IPS-NIHi7 (cell line): ENCODE data around the gene TWSG1.
"Not testable (repeated sequence)": the region's sequence is repeated elsewhere in the genome, so short reads cannot be mapped to it uniquely, and the experiment has no call there.

Experiments
- DNase-seq: peaks from one replicate; pipeline ENCODE4 v3.0.0; 2012; ENCODE audit warnings: mixed read lengths; ENCODE audit errors: extremely low spot score

The TWSG1 gene

DNA sequence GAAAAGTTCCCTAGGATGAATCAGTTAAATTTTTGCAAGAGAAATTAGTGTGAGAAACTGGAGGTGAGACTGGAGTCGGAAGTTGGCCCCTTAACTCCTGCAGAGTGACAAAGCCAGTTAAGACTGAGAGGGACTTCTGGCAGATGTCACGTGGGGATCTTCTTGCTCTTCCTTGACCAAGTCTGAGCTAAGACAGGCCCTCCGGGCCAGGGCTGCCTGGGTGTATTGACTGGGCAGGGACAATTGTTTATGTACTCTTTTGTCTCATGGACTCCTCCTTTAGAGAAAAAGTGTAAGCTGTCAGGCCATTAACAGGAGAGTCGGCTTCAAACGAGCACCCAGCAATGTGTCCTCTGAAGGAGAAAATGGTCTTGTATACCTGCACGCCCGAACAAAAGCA is 92.2 kb downstream of the TWSG1 start:
- DNase-seq, result no peak

GRCh38 chr18:9428301-9428706 is 93.7 kb downstream of the TWSG1 start:
- no peak for DNase-seq

DNA sequence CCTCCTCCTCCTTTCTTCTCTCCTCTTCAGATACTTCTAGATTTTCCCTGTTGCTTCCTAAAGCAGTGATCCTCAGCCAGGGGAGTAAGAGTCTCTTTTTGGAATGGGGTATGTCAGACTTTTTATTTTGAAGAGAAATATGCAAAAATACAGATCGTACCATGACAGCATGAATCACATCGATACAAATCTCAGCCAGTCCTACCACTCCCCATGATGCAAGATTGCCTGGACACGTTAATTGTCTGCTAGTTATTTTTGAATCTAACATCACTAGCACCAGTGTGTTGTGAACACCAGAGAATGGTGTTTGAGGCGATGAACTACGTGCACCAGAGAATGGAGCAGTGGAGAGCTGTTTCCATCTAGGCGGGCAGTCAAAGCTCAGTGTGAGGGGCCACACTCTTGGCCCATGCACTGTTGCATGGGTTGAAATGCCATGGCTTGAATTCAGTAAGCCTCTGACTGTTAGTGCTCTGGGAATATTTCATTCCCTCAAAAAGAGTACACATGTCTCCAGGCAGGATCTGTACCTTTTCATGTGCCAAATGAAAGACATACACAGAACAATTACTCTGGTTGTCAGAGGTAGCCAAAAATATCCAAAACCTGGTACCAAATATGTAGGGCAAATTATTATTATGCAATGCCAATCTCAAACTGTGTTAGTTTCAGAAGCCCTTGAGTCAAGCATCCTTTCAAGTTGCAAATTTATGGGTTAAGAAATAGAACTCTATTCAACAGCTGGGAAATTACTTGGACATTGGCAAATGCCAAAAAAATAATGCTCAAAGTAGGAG is 94.5 kb downstream of the TWSG1 start:
- no peak for DNase-seq

DNA sequence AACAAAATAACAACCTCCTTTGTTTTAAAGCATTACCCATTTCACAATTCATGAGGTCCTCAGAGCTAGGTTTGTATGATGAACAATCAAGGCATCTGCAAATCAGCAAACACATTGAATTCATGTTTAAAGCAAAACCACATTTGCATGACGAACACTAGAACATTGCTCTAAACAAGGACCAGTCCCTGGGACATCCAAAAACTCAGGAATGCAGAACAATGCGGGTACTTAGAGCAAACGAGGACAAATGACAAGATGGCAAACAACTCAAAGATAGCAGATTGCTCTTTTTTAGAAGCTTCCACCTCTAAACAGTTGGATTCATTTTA is 95.1 kb downstream of the TWSG1 start:
- DNase-seq, result no peak

DNA sequence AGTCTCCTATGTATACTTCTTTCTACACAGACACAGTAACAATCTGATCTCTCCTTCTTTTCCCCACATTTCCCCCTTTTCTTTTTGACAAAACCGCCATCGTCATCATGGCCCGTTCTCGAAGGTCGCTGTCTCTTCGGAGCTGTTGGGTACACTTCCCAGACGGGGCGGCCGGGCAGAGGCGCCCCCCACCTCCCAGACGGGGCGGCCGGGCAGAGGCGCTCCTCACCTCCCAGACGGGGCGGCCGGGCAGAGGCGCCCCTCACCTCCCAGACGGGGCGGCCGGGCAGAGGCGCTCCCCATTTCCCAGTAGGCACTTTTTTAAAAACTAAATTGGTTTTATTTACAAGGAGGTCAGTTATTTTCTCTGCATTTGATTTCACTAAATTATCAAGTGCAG is 95.7 kb downstream of the TWSG1 start:
- DNase-seq, result not testable (repeated sequence)

DNA sequence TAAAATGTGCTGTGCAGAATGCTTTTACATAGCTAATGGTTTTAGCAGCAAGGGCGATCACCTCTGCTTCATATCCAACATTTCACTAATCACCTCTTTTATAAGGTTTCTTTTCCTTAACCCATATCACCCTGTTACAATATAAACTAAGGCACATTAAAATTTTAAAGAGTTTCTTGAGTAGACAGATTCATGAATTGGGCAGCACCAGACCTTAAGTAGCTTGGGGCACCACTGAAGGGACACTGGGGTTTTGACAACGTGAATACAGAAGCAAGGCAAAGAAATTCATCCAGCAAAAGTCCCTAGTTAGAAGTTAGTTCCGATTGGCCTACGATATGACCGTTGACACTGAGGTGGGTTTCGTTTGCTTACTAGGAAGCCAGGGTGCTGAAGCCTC is 96.7 kb downstream of the TWSG1 start:
- DNase-seq, result no peak

- not testable (repeated sequence) for DNase-seq
Measured at GRCh38 chr18:9433122-9433521, 98.5 kb downstream of the TWSG1 start.

DNA sequence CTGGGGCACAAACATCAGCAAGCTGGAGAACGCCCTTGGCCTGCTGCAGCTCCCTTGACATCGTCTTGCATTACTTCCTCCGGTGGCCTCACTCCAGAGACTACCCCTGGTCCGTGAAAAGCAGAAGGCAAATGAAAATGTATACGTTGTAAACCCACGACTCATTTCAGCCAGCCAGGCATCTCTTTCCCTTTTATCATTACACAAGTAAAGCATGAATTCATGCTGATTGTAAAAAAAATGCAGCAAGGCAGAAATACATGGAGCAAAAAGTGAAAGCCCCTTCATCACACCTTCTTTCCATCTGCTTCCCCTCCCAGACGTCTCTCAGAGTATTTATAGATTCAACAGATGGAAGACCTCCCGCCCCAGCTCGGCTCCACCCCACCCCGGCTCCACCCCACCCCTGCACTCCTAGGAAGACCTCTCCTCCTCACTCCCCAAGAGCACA is 99.1 kb downstream of the TWSG1 start:
- DNase-seq, result no peak

DNA sequence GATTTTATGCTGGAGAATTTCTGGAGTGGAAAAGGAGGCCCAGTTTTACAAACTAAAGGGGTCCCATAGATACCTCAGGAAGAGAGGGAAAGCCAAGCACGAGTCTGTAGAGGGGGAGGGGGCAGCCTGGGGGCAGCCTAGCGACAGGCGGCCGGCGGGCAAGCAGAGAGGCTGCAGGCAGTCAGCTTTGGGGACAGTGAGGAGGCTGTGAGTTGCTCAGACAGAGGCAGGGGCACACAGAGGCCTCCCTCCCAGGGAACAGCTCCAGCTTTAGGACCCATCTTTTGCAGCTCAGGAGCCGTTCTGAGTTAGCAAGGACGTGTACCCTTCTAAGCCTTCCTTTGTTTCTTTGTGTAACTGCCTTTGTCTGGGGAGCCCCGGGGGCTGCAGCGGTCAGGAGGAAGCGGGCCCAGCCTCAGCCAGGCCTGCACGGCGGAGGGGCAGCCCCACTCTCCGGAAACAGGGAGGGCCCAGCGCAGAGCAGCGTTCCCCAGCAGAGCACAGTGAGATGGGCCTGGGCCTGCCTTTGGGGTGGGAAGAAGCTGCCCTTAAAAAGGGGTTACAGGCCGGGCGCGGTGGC is 99.6 kb downstream of the TWSG1 start:
- no peak for DNase-seq

GRCh38 chr18:9435041-9435440 is 100.5 kb downstream of the TWSG1 start:
- no peak for DNase-seq

GRCh38 chr18:9436206-9436929 is 101.8 kb downstream of the TWSG1 start:
- DNase-seq, result no peak

- DNase-seq, result no peak
Measured at GRCh38 chr18:9437021-9437437, 102.5 kb downstream of the TWSG1 start.

- DNase-seq, result no peak
Measured at GRCh38 chr18:9437672-9438071, 103.1 kb downstream of the TWSG1 start.

DNA sequence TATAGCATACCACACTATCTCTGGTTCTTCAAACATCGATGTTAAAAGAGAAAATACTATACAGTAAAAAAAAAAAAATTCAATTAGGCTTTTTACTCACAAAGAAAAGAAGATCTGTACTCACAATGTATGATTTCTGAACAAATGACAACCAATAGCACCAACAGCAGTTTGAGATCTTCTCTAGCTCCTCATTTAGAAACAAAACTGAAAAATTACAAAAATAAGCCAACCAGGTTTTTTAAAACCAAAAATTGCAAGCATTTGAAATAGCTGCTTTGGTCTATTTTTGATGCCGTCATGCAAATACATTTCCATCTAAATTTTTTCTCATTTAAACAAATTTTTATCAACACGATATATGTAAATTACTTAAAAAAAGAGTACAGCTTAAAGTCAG is 106.5 kb downstream of the TWSG1 start:
- no peak for DNase-seq

- DNase-seq, result no peak
Measured at GRCh38 chr18:9444549-9444948, 110.0 kb downstream of the TWSG1 start.

GRCh38 chr18:9446839-9447238 is 112.3 kb downstream of the TWSG1 start:
- no peak for DNase-seq

DNA sequence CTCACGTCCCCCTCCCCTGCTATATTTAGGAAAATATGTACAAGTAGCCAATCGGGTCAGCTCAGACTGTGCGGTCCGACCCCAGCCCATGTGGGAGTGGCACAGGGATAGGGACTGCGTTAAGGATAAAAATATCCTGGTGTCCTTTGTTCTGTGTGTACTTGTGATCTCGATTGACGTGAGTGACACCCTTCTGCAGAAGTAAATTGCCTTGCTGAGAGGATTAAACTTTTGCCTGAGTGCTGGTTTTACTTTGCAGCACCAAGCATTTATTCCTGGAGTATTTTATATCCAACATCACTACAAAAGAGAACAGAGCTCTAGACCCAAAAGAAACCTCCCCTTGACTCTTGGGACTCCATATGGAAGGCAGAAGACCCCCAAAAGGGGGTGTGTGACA is 112.8 kb downstream of the TWSG1 start:
- no peak for DNase-seq

DNA sequence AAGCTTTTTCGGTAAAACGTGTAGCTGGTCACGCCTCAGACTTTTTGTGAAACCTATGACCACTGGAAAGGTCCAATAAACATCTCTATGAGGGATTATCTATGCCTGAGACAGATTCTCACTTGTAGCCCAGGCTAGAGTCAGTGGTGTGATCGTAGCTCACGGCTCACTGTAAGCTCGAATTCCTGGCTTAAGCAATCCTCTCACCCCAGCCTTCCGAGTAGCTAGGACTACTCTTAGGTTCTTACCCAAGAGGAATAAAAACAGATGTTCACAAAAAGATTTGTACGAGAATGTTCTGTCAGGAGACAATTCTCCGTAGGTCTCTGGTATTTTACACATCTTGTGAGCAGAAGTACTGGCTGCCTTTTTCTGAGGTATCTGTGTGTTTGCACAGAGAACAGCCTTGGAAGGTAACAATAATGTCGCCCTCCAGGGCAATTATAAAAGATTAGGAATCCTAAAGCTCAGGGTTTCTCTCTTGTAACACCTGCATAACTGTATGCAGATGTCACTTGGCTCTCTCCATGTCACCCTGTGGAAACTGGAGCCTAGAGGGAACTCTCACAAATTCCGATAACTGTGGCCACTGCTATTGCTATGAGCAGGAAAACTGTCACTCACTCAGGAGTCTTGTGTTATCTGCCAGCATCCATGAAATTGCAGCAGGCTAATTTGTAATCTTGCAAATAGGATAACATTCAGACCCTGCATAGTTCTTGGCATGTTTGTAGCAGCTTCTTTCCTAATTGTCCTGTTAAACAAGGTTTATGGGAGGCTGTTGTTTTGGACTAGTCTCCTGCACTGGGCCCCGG is 115.2 kb downstream of the TWSG1 start:
- no peak for DNase-seq

GRCh38 chr18:9450920-9451319 is 116.3 kb downstream of the TWSG1 start:
- not testable (repeated sequence) for DNase-seq
